Gastroesophageal sphincter (tissue), 4 donors: ENCODE results near the gene U2AF2. TPM values are rescaled to one million over a fixed set of nuclear protein-coding genes. Genes with fewer than 3 reads are reported as not detected.

Source experiments
- ATAC-seq: fragments of 150-250 bp; one replicate; pipeline ENCODE4 v1.9.1; 2016; ENCODE audit warnings: mild to moderate bottlenecking, moderate library complexity
- H3K27ac ChIP-seq, 4 donors: fragments of 200-600 bp; sonication (generic) in 3 of 4; 1 replicate in 3 of 4; 2 replicates in 1 of 4; pipeline ENCODE4 v1.5.1; 2016 to 2019
- H3K27me3 ChIP-seq: fragments of 200-600 bp; sonication (generic); one replicate; pipeline ENCODE4 v1.5.1; 2019
- H3K36me3 ChIP-seq, 2 donors: fragments of 200-600 bp; sonication (generic); one replicate each; pipeline ENCODE4 v1.5.1; 2019; ENCODE audit warnings: control low read depth in 1 of 2
- H3K4me1 ChIP-seq, 3 donors: fragments of 200-600 bp; sonication (generic); 1 replicate in 2 of 3; 2 replicates in 1 of 3; pipeline ENCODE4 v1.5.1; 2016 to 2019; ENCODE audit warnings: control low read depth in 2 of 3
- H3K4me3 ChIP-seq, 2 donors: fragments of 200-600 bp; sonication (generic); one replicate each; pipeline ENCODE4 v1.5.1; 2019; ENCODE audit warnings: mild to moderate bottlenecking in 1 of 2, moderate library complexity in 1 of 2
- H3K9me3 ChIP-seq, 3 donors: fragments of 200-600 bp; sonication (generic); one replicate each; pipeline ENCODE4 v1.5.1; 2017 to 2019; ENCODE audit warnings: control low read depth in 2 of 3
- CTCF ChIP-seq, 4 experiments: fragments of 200-600 bp in 2 of 4; fragments of 450-650 bp in 2 of 4; sonication (generic) in 1 of 4; IDR thresholded peaks; one replicate each; pipeline ENCODE4 v1.5.1; 2017 to 2019; ENCODE audit warnings: antibody characterized with exemption in 4 of 4, mild to moderate bottlenecking in 2 of 4, moderate library complexity in 2 of 4
- EP300 ChIP-seq: sonication (generic); formaldehyde crosslinking; IDR thresholded peaks from one replicate; pipeline ENCODE4 v1.6.1; 2017; ENCODE audit warnings: antibody characterized with exemption, mild to moderate bottlenecking
- POLR2A ChIP-seq, 2 donors: fragments of 450-650 bp; IDR thresholded peaks; one replicate each; pipeline ENCODE4 v1.6.1; 2017; ENCODE audit warnings: antibody characterized with exemption in 2 of 2, mild to moderate bottlenecking in 2 of 2, moderate library complexity in 1 of 2
- POLR2AphosphoS5 ChIP-seq: sonication (generic); formaldehyde crosslinking; IDR thresholded peaks from one replicate; pipeline ENCODE4 v1.6.1; 2017; ENCODE audit warnings: antibody characterized with exemption
- WGBS, 2 donors: methylation state at CpG; one replicate each; pipeline ENCODE4 v1.1.5; 2018; ENCODE audit warnings: low coverage in 1 of 2; 5-methylcytosine and 5-hydroxymethylcytosine counted together
- total RNA-seq, 4 donors: library from RNA; depleted of rRNA; stranded (reverse); fragments of >200 nt; gene quantifications; one replicate each; pipeline ENCODE4 v1.1.0, GENCODE V29; 2016

The U2AF2 gene
- total RNA-seq, 4 donors from 2014 or later: 68.9 to 97.9 (median 91.4) TPM

DNA sequence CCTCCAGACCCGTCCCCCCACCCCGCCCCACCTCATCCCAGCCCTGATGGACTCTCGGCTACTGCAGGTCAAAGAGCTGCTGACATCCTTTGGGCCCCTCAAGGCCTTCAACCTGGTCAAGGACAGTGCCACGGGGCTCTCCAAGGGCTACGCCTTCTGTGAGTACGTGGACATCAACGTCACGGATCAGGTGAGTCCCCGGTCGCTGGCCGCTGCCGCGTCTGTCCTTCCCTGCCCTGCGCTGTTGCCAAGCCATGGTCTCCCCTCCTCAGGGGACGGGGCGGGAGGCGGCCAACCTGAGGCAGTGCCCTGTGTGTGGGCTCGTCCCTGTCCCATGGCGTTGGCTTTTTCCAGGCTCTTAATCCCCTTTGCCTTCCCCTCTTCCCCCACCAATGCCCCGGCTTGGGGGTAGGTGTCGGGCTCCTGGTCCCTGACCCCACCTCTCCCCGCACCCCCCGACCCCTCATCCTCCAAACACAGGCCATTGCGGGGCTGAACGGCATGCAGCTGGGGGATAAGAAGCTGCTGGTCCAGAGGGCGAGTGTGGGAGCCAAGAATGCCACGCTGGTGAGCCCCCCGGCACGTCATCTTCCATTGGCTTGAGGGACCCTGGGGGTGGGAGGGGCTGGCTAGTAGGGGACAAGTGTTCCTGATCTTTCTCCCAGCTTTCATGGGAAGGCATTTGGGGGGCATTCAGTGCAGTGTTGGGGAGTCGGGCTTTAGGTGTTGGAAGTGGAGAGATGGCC lies 13.9 kb downstream of the U2AF2 start:
- Histone ChIP-seq H3K9me3 (no peaks in the 10 kb centered on the region), H3K27me3 (no peaks in the 10 kb centered on the region), H3K4me3 (no peak overlapping the region), H3K36me3 (peaks cover 0 to 94% of the 10 kb centered on the region in 2 donors), H3K27ac (no peak overlapping the region), H3K4me1 (peaks cover 0 to 30% (median 0%) of the 10 kb centered on the region in 3 donors)
- no peak for ATAC-seq
- 80 to 86% methylated on average over 7 to 10 of the region's 30 CpGs for WGBS, 2 donors
- TF ChIP-seq POLR2AphosphoS5 (no peak), POLR2A (IDR thresholded peaks at IDR 0.05) (no peak)

GRCh38 chr19:55669418-55670279 lies 14.8 kb downstream of the U2AF2 start:
- no peak overlapping the region for H3K27ac ChIP-seq
- H3K9me3 ChIP-seq: no peaks in the 10 kb centered on the region
- WGBS, 2 donors: 60% methylated on average over 1 of the region's 43 CpGs; no CpG with 5 or more reads in 1 of the 2 donors
- H3K27me3 ChIP-seq: no peaks in the 10 kb centered on the region
- peaks cover 0 to 91% of the 10 kb centered on the region in 2 donors for H3K36me3 ChIP-seq
- no peak overlapping the region for H3K4me3 ChIP-seq
- peaks cover 0 to 39% (median 5%) of the 10 kb centered on the region in 3 donors for H3K4me1 ChIP-seq
- no peak for ATAC-seq
- TF ChIP-seq POLR2A (IDR thresholded peaks at IDR 0.05) (no peak), EP300 (no peak), POLR2AphosphoS5 (no peak), CTCF (IDR thresholded peaks at IDR 0.05) (no peak)

DNA sequence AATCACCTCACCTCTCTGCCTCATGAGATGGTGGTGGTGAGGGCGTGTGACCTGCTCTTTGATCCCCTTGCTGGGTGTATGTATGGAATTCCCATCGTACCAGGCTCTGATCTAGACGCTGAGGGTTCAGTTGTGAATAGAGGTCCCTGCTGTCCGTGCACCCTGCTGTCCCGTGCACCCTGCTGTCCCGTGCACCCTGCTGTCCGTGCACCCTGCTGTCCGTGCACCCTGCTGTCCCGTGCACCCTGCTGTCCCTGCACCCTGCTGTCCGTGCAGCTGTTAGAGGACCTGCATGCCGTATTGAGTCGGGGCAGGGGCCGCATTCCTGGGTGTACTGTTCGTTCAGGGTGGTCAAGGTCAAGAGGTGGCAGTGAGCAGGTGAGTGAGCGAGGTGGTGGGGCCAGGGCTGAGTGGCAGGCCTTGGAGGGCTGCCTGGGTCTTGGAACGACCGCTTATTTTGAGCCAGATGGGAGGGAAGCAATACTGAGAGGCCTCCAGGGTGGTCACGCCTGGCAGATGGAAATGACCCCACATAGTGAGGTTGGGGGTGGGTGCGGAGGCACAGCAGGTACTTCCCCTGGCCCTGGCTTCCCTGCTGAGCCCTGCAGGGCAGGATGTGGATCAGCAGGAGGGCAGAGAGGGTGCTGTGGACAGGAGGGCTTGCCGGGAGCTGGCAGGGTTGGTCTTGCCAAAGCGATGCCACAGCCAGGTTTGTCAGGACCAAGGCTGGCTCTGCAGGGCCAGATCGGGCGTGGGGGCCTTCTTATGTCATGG lies 15.6 kb downstream of the U2AF2 start:
- WGBS, 2 donors: 67 to 72% methylated on average over 11 to 13 of the region's 23 CpGs
- Histone ChIP-seq H3K27me3 (no peaks in the 10 kb centered on the region), H3K9me3 (no peaks in the 10 kb centered on the region), H3K4me3 (no peak overlapping the region), H3K27ac (no peak overlapping the region), H3K36me3 (peaks cover 0 to 83% of the 10 kb centered on the region in 2 donors), H3K4me1 (peaks cover 0 to 41% (median 5%) of the 10 kb centered on the region in 3 donors)
- TF ChIP-seq POLR2A (IDR thresholded peaks at IDR 0.05) (no peak), CTCF (IDR thresholded peaks at IDR 0.05) (no peak), POLR2AphosphoS5 (no peak), EP300 (no peak)
- no peak for ATAC-seq

GRCh38 chr19:55671054-55671378 lies 16.2 kb downstream of the U2AF2 start:
- H3K4me3 ChIP-seq: no peak overlapping the region
- H3K36me3 ChIP-seq: peaks cover 0 to 77% of the 10 kb centered on the region in 2 donors
- H3K4me1 ChIP-seq: peaks cover 0 to 46% (median 8%) of the 10 kb centered on the region in 3 donors
- H3K27me3 ChIP-seq: no peaks in the 10 kb centered on the region
- WGBS, 2 donors: 50 to 100% methylated on average over 1 of the region's 2 CpGs
- ATAC-seq: no peak
- TF ChIP-seq EP300: no peak
- TF ChIP-seq CTCF (IDR thresholded peaks at IDR 0.05): no peak
- TF ChIP-seq POLR2AphosphoS5: no peak
- no peak for TF ChIP-seq POLR2A (IDR thresholded peaks at IDR 0.05)
- no peak overlapping the region for H3K27ac ChIP-seq
- H3K9me3 ChIP-seq: no peaks in the 10 kb centered on the region

- Histone ChIP-seq H3K27ac (no peak overlapping the region), H3K4me1 (peaks cover 0 to 49% (median 20%) of the 10 kb centered on the region in 3 donors), H3K36me3 (peaks cover 0 to 65% of the 10 kb centered on the region in 2 donors), H3K4me3 (no peak overlapping the region), H3K9me3 (no peaks in the 10 kb centered on the region), H3K27me3 (no peaks in the 10 kb centered on the region)
- WGBS, 2 donors: 60 to 78% methylated on average over 3 to 4 of the region's 5 CpGs
- no peak for TF ChIP-seq CTCF (IDR thresholded peaks at IDR 0.05)
- no peak for TF ChIP-seq POLR2AphosphoS5
- no peak for TF ChIP-seq EP300
- no peak for TF ChIP-seq POLR2A (IDR thresholded peaks at IDR 0.05)
- no peak for ATAC-seq
These were observed 17.6 kb downstream of the U2AF2 start for GRCh38 chr19:55672418-55672817.
